ENCODE measurements around the gene RBX1.
A peak's percentile ranks its signal among the peaks of the same experiment; 100 is the strongest.
"Not testable (repeated sequence)": the region's sequence is repeated elsewhere in the genome, so short reads cannot be mapped to it uniquely, and the experiment has no call there.

Gene RBX1

DNA sequence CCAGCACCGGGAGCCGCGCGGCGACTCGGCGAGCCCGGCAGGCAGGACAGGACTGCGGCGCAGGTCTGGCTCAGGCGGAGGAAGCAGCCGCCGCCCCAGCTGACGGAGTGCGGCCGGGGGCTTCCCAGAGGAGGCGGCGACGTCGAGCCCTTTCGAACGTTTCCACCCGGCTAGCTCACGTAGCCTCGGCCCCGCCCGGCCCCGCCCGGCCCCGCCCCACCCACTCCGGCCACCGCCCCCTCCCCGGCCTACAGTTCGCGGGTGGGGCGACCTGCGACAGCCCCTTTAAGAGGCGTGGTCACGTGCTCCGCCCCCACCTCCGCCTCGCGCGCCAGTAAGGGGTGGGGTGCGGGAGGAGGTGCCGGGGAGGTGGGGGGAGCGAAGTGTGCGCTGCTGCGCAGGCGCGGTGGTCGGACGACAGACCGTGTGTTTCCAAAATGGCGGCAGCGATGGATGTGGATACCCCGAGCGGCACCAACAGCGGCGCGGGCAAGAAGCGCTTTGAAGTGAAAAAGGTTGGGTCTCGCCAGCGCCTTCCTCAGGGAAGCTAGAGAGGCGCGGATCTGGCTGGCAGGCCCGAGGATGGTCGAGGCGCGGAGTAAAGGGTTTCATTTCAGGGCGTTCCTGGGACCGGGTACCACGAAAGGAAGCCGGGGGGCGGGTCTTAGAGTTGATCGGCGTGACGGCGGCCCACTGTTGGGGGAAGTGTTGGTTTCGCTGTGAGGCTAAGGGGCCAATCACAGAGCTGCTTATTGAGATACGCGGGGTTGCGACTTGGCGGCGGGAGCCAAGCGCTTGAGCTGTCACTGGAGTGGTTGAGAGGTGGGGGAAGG lies at the start of gene RBX1:
Gene RBX1, plus strand, starts transcription at position 417 of the 833 bp plus-strand sequence. Its CDS starts 21 bp downstream, at position 438.
- DNase-seq, result peak; percentile 68

GRCh38 chr22:40904101-40904500 lies 47.1 kb upstream of the RBX1 start:
- DNase-seq, result no peak

GRCh38 chr22:40908895-40909294 lies 42.3 kb upstream of the RBX1 start:
- no peak for DNase-seq

GRCh38 chr22:40911772-40912171 lies 39.4 kb upstream of the RBX1 start:
- DNase-seq, result no peak

GRCh38 chr22:40912987-40913386 lies 38.2 kb upstream of the RBX1 start:
- DNase-seq, result not testable (repeated sequence)

DNA sequence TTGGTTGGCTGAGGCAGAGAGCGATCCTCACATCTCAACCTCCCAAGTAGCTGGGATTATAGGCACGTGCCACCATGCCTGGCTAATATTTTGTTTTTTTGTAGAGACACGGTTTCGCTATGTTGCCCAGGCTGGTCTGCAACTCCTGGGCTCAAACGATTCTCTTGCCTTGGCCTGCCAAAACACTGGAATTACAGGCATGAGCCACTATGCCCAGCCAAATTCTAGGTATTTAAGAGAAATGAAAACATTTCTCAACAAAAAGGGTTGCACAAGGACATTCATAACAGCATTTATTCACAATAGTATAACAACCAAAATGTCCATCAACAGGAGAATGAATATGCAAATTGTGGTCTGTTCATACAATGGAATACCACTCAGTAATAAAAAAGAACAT lies 31.7 kb upstream of the RBX1 start:
- no peak for DNase-seq

GRCh38 chr22:40920526-40920925 lies 30.7 kb upstream of the RBX1 start:
- DNase-seq, result no peak

- DNase-seq, result no peak
Measured at GRCh38 chr22:40922484-40923303, 28.5 kb upstream of the RBX1 start.

DNA sequence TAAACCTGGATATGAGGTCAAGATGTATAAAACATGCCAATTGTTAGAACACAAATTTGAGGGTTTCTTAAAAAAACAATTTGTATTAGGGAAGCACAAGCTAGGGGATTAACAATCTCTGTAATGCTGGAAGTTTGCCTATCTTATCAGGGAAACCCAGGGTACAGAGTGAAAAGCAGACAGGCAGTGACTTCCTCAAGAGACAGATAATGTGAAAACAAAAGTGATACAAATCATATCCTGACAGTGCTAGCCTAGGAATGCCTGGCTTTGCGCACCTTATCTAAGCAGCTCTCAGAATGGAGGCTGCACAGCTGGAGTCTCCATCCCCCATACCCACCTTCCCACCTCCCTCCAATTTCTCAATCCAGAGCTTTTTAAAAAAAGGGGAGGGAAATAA lies 22.5 kb upstream of the RBX1 start:
- DNase-seq, result no peak

DNA sequence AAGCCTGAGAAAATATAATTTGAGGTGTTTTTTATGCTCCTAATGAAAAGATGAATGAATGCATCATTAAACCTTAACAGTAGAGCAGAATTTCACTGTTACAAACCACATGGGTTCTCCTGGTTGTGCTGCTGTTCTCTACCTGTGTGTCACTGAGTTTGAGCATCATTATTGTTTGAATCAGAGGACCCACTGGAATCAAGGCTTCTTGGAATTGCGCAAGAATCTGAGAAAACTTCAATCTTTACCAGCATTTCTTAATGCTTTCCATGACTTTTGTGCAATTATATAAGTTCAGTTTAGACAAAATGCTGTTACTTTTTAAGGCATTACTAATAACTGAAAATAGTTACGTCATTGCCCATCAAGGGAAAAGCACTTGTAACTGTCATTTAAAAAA lies 18.8 kb upstream of the RBX1 start:
- no peak for DNase-seq

DNA sequence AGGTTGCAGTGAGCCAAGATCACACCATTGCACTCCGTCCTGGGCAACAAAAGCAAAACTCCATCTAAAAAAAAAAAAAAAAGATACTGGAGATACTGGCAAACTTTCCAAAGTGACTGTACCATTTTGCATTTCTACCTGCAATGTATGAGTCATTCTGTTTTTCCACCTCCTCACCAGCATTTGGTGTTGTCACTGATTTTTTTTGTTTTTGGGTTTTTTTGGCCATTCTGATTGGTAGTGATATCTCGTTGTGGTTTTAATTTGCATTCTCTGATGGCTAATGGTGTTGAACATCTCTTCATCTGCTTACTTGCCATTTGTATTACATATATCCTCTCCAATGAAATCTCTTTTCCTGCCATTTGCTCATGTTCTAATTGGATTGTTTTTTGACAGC lies 12.0 kb upstream of the RBX1 start:
- no peak for DNase-seq

GRCh38 chr22:40951795-40952605 lies 822 bp downstream of the RBX1 start:
- DNase-seq, result no peak

GRCh38 chr22:40953471-40953870 lies 2.3 kb downstream of the RBX1 start:
- DNase-seq, result no peak

- DNase-seq, result no peak
Measured at GRCh38 chr22:40954113-40954512, 2.9 kb downstream of the RBX1 start.

DNA sequence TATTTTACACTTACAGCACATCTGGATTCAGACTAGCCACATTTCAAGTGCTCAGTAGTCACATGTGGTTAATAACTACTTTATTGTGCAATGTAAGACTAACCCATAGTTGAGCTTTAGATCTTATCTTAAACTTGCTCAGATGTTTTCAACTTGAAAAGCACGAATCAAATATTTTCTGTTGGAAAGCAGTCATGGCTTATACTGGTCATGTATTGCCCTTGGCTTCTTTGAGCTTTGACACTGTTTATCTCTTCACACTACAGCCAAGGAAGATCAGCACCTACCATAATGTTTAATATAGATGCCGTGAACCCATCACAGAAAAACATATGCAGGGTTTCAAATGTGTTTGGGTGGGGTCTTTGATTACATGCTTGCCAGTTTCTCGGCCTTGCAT lies 4.4 kb downstream of the RBX1 start:
- no peak for DNase-seq

DNA sequence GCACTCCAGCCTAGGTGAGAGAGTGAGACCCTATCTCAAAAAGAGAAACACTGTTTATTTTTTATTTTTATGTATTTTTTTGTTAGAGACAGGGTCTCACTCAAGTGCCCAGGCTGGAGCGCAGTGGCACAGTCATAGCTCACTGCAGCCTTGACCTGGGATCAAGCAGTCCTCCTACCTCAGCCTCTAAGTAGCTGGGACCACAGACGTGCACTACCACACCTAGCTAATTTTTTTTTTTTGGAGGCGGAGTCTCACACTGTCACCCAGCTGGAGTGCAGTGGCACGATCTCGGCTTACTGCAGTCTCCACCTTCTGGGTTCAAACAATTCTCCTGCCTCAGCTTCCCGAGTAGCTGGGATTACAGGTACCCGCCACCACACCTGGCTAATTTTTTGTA lies 6.4 kb downstream of the RBX1 start:
- no peak for DNase-seq

- DNase-seq, result no peak
Measured at GRCh38 chr22:40958299-40958698, 7.1 kb downstream of the RBX1 start.

DNA sequence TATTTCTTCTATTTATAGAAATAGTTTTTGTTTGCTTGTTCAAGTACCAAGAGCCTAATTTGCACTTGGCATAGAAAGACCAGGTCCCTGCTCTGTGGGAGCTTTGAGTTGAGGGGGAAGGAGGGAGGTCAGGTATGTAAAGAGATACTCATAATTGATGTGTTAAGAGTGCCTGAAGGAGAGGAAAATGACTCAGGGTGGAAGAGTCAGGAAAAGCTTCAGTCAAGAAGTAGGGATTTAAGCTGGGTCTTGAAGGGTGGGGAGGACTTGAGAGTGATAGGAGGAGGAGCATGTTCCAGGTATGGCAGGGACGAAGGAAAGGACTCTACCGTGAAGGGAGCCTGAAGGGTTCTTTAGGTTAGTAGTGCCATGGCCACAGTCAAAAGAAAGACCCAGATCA lies 9.0 kb downstream of the RBX1 start:
- DNase-seq, result no peak

GRCh38 chr22:40965936-40966725 lies 15.0 kb downstream of the RBX1 start:
- DNase-seq, result no peak

DNA sequence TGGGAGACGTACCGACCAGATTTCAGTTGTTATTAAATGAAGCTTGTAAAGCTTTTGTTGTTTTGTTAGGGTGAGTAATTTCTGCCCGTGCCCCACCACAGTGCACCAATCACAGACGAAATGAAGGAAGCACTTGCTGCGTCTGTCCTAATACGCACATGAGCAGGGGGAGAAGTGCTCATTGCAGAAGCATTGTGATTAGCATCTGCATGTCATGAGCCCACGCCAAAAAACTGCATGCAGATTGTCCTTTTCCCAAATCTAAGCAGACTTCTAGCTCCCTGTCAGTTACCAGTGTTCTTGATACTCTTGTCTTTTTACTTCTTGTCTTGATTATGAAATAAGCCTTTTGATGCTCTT lies 15.5 kb downstream of the RBX1 start:
- no peak for DNase-seq

- DNase-seq, result no peak
Measured at GRCh38 chr22:40967111-40967760, 16.1 kb downstream of the RBX1 start.

DNA sequence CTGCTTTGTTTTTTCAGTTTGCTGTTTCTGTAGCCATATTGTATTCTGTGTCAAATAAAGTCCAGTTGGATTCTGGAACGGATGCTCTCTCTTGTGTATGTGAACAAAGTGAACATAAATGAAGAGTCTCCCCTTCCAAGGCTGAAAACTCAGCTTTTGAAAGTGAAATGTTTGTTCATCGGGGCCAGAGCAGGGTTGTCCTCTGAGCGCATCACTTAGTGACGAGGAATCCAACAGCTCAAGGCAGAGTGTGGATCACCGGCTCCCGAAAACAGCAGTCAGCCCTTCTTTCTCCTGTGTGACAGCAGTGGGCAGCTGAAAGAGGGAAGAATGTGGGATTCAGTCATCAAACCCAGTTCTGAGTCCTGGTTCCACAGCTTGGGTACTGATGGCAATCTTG lies 21.4 kb downstream of the RBX1 start:
- no peak for DNase-seq
